ENCODE measurements around the gene SIGLEC15.
"Not testable (repeated sequence)": the region's sequence is repeated elsewhere in the genome, so short reads cannot be mapped to it uniquely, and the experiment has no call there.

Gene SIGLEC15, protein sequence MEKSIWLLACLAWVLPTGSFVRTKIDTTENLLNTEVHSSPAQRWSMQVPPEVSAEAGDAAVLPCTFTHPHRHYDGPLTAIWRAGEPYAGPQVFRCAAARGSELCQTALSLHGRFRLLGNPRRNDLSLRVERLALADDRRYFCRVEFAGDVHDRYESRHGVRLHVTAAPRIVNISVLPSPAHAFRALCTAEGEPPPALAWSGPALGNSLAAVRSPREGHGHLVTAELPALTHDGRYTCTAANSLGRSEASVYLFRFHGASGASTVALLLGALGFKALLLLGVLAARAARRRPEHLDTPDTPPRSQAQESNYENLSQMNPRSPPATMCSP

DNA sequence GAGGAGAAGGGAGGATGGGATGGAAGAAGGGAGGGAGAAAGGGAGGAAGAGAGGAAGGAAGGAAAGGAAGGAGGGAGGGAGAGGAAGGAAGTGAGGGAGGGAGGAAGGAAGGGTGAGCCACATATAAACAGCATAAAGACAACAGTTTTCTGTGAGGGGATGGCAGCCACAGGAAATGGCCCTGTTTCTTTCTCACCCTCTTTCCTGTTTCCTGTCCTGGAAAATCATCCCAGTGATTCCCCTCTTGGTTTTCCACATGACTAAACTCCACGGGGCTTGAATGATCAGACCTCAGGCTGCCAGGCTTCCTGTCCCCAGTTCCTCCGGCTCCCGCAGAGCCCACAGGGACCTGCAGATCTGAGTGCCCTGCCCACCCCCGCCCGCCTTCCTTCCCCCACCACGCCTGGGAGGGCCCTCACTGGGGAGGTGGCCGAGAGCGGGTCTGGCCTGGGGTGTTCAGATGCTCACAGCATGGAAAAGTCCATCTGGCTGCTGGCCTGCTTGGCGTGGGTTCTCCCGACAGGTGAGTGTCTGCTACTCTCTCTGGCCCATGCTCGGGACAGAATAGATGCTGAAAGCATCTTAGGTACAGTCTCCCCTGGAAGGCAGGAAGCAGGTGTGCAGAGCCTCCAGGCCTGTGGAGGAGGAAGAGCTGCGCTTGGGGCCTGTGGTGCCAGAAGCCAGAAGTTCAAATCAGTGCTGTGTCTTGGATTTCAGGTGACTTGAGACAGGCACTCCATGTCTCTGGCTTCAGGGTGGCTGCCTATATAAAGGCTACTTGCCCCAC lies at the start of gene SIGLEC15:
TSS of gene SIGLEC15 (plus strand) at position 418 of the 787 bp plus-strand sequence. CDS start at position 472, 54 bp downstream.
- DNase-seq: no peak

DNA sequence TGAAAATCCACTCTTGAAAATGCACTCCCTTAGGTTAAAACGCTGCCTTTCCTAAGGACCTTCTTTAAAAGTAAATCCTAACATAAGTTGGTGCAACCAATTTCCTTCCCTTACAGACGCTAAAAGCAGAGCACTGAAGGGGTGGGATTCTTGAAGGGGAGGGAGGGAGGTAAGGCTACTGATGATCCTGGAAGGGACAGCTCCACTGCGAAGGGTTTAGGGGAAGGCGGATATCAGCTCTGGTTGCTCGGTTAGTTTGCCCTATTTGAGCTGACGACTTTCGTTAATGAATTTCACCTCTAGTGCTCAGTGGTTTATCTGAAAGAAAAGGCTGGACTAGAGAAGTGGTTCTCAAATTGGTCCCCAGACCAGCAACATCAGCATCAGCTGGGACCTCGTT lies 49.7 kb upstream of the SIGLEC15 start:
- peak in 1 of 56 donors; percentile 10 for DNase-seq

DNA sequence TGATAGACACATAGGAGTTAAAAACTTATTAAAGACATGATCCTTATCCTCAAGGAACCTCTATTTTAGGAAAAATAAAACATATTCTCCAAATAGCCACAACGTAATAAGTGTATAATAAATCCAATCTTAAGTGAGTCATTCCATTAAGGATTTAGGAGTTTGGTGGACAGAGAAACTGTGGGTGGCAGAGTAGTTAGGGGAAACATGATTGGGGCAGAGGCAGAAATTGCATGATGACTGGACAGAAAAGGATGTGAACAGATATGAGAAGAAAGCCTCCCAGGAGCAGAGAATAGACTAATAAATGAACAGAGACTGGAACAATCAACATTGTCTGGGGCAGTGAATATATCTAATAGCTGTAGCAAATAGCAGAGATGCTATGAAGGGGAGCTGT lies 48.1 kb upstream of the SIGLEC15 start:
- no peak for DNase-seq

DNA sequence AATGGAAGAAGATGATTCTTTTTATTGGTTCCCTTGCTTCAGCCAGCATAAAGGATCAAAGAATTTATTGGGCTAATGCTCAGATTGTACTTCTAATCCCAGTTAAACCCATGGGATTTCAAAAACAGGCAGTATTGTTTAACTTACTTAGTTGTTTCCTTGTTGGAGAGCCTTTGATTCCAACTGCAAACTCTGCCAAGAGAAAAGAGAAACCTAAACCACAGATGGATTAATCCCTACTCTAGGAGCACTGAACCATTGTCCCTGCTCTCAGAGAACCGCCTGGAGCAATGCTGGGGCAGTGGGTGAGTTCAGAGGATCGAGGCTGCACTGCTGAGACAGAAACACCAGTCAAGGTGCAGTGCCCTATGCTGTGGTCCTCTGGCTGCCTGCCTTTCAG lies 44.9 kb upstream of the SIGLEC15 start:
- DNase-seq: no peak

DNA sequence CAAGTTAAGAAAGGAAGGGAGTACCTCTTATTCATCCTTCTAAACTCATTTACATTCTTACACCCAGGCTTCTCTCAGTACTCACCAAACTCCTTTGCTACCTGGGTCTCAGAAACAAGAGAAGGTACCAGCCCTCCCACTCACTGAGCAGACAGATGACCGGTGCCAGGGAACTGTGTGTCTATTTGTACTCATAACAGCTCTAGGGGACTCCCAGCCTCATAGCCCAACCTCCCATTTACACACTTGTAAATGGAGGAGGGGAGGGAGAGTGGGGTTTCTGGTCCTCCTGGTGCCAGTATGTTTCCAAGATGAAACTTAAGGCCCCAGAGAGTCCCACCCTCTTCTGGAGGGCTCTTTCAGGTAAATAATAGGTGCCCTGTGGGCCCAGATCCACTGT lies 42.8 kb upstream of the SIGLEC15 start:
- DNase-seq: no peak

DNA sequence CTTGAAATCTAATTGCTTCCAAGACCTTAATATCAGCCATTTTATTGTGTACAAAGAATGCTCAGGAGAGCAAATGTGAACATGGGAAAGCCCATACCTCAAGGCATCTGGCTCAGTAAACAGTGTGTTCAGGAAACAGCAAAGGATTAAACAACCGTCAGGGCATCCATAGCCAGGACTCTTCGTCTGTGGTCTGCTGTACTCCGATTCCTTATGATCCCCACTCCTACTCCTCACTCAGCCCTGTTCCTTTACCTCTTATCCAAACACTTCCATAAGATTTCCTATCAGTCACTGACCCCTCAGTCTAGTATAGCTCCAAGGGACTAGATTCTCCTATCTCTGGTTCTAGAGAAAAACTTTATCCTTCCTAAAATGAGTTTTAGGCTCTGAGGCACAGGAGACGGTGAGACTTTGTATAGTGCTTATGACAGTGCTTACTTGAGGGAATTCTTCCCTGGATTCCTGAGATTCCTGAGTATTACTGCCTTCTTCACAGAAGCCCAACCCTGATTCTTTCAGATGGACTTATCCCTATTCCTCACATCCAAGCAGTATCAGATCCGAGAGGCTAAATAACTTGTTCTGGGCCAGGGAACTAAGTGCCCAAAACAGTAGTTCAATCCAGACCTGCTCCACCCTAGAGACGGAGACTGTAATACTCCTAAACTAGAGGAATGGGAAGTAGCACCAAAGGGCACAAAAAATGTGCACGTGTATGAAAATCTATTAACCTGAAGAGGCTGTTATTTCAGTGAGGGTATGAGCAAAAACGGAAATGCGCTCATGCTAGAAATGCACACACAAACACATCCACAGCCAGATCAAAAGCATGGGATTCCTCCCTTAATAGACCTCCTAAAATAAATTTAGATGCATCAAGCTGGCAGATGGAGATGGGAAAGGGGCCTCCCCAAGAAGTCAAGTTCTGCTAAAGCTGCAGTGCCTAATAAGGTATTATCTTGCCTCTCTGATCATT lies 42.1 kb upstream of the SIGLEC15 start:
- no peak for DNase-seq

DNA sequence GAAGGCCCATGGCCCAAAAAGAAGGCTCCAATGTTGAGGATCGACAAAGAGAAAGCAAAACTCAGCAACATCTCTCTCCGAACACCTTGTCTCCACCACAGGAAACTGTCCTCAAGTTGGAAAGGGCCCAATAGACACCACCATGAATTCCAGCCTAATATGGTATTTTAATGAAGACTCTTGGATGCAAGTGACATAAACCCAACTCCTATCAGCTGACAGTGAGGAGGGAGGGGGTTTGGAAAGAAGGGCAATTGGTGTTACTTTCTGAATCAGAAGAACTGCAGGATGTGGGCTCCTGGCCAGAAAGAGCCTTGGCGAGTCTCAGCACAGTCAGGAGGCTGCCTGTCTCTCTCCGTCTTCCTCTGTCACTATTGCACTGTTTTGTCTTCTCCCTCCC lies 40.3 kb upstream of the SIGLEC15 start:
- DNase-seq: no peak

DNA sequence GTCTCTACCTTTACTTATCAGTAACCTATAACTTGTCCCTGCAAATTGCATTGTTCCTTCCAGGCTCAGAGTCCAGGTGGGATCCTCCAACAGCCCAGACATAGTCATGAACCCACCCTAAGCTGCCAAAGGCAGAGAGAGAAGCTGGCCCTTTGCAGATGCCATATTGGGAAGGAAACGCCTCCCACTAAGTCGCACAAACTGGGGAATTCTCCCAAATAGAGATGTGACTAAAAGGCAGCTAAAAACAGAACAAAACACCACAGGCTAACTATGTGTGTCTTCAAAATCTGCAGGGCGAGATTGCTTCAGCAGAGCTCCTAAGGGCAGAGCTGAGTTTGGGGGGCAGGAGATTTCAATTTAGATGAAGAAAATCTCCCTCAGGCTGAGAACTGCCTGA lies 38.5 kb upstream of the SIGLEC15 start:
- no peak for DNase-seq

DNA sequence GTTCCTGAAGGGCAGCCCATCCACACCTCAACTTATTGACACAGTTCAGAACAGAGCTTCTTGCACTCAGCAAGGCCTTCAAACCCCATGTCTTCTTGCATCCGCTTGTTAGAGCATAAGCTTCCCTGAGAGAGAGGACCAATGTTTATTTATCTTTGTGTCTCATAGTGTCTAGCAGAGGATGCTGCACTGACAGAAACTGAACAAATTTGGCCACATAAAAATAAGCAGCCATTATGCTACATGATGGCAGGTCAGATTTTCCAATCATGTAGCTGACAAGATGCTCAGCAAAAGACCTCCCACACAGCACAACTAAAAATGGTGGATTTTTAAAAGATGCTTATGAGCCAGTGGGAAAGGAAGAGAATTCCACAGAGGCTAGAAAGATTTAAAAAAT lies 38.1 kb upstream of the SIGLEC15 start:
- DNase-seq: no peak

DNA sequence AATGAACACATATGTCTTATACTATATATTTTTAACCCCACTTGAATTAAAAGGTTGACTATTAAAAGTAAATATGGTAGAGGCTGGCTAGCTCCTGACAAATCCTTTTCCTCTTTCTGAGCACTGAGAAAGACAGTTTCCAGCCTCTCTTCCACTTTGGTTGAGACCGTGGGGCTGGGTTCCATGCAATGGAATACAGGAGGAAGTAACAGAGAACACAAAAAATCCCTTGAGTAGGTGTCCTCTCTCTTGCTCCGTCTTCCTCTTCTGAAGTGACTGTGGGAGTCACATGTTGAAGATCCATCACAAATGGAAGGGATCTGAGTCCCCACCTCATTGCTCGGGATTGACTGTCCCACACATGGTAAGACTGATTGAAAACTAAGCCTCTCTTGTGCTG lies 36.6 kb upstream of the SIGLEC15 start:
- DNase-seq: no peak

DNA sequence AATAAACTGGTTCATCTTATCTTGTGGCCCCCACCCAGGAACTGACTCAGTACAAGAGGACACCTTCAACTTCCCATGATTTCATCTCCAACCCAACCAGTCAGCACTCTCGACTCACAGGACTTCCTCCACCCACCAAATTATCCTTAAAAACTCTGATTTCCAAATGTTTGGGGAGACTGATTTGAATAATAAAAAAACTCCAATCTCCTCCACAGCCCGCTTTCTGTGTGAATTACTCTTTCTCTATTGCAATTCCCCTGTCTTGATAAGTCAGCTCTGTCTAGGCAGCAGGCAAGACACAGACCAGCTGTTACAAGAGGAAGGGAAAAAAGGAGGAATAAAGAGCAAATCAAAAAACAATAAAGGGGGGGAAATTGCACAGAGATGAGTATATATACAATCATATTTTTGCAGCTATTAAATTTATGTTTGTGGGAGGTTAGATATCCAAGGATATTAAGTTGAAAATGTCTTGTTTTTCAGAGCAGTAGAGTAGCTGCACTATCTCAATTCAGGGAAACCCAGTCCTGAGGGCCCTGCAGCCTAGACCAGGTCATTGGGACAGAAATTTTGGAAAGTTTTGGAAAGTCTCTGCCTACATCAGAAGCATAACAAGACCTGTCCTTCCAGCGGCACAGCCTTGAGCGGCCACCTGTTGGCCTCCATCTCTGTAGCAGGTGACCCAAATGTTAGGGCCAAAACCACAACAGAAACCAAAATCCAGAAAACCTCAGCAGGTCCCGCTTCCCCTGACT lies 32.8 kb upstream of the SIGLEC15 start:
- no peak for DNase-seq

DNA sequence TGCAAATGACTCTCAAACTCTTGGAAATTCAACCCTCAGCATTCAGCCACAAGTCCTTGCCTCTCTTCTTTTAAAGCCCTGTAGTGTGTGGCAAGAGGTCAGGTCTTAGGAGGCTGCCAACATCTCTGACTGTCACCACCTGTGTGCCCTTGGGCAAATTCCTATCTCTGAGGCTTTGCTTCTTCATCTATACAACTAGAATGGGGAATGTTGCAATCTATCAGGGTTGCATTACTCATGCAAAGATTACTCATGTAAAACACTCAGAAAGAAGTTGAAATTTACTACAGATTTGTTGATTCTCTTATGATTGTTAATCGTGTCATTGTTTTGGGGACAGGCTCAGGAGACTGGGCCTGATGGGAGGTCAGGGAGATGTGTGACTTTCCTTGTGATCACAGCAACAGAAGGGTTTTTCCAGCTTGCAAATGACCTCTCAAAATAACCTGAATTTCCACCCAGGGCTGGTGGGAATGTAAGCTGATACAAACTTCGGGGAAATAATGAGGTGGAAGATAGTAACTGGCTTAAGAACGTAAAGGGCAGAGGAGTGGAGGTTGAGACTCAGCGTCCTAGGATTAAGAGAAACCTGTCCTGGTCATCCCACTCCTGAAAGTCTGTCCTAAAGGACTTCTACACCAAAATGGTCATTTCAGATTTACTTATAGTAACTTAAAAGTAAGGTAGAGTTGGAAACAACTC lies 32.1 kb upstream of the SIGLEC15 start:
- DNase-seq: no peak

DNA sequence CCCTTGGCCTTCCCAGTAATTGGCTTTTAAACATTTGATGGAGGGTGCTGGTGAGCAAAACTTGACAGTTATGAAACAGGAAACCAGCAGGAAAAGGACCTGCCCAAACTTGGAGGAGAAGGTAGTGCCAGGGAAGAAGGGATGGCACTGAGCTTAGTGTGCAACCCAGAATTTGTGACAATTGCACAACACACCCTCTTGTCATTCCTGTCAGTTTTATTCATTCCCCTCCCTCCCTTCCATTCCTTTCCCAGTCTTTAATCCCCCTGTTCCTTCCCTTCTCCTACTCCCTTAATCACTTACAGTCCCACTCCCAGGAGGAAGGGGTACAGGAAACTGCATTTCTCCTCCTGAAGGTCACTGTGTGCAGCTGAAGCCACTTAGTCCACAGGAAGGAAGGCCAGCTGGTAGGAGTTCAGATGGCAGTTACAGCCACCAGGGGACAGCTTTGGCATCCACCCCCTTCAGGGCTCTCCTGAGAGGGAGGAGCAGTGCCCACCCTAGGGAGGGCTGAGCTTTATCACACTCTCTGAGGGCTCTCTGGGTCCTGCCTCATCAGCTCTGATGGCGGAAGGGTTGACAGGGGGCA lies 24.0 kb upstream of the SIGLEC15 start:
- DNase-seq: no peak

DNA sequence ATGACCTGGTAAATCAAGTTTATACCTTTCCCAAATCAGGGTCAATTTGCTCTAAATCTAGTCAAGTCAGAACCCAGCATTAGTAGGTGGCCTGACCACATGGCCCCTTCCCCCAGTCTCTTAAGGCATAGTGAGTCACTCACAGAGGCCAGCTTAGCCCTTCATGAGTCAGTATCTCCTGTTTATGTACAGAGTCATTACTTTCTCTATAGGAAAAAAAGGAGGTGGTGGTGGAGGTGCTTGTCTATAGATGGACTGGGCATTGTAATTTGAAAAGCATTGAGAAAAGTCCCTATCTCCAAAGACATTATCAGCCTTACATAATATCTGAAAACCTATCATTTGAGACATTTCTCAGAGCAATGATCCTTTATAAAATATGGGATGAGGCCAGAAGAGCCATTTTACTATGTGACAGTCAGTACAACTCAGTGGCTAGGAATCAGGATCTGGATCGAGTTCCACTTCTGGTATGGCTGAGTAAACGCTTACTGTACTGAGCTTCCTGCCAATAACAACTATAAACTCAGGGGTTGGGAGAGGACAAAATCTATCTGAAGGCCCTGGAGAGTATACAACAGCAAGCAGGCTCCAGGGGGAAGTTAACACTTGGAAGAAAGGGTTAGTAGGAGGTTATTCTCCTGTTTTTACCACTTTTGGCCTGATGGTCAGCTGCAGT lies 22.5 kb upstream of the SIGLEC15 start:
- no peak for DNase-seq

DNA sequence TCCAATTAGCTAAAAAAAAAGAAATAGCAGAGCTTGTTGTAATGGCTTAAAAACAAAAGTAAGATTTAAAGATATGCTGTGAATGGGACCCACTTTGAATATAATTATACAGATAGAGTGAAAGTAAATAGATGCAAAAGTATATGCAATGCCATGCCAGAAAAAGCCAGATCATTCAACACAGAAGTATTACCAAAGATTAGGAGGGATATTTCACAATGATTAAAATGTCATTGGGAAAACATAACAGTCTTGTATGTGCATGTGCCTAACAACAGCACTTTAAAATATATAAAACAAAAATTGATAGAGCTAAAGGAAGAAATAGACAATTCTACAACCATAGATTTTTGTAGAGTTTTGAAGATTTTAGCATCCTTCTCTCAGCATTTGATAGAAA lies 19.9 kb upstream of the SIGLEC15 start:
- DNase-seq: no peak

DNA sequence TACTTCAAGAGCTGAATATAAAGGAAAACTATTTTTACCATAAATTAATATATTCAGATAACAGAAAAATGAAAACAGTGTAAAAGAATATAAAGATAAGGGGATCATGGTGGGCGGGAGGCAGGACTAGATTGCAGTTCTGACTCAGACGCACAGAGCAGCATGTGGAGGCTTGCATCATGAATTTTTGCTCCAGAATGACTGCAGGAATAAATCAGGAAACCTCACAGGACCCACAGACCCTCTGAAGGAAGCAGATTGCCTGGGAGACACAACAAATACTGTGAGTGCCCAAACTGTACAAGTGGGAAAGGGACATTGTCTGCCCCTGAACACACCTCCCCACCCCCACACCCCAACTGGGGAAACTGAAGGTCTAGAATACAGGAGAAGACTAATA lies 19.2 kb upstream of the SIGLEC15 start:
- no peak for DNase-seq

DNA sequence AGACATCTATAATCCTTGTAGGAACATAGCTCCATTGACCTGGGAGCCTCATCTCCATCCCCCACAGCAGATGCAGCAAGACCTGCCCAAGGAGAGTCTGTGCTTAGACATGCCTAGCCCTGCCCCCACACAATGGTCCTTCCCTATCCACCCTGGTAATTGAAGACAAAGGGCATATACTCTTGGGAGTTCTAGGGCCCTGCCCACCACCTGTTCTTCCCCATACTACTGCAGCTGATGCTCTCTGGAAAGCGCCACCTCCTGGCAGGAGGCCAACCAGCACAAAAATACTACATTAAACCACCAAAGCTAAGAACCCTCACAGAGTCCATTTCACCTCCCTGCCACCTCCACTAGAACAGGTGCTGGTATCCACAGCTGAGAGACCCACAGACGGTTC lies 18.3 kb upstream of the SIGLEC15 start:
- DNase-seq: not testable (repeated sequence)

DNA sequence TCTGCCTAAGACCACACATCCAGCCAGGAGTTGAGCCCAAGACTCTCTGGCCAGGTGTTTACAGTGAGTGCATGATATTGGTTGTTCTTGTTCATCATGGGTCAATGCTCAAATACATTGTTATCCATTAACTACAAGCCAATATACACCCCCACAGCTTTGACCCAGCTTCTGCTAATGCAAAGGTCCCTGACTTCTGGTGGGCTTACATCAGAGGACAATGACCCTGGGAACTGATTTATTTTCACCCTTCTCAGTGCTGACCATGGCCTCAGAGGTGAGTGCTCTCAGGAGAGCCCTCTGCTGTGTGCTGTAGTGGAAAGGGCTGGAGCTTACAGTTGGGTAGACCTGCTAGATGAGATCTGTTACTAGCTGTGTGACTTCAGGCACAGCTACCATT lies 10.7 kb upstream of the SIGLEC15 start:
- not testable (repeated sequence) for DNase-seq

DNA sequence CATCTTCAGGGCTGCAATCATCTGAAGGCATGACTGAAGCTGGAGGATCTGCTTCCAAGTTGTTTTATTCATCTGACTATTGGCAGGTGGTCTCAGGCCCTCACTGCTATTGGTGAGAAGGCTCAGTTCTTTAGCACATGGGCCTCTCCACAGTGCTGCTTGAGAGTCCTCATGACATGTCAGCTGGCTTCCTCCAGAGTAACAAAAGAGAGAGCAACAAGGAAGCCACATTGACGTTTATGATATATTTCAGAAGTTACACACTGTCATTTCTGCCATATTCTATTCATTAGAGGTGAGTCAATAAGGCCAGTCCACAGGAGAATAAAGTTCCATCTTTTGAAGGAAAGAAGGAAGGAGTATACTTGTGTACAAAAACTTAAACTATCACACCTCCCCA lies 7.9 kb upstream of the SIGLEC15 start:
- DNase-seq: no peak
